WTC11 (cell line): ENCODE measurements around the gene RNF151. TPM values are rescaled to one million over a fixed set of nuclear protein-coding genes. Genes with fewer than 3 reads are reported as not detected.
A peak's percentile ranks its signal among the peaks of the same experiment; 100 is the strongest.

Source experiments
- AR ChIP-seq: fragments of 250-450 bp; sonication (Bioruptor Pico); IDR thresholded peaks from 2 replicates; pipeline ENCODE4 v1.9.0; 2021; ENCODE audit warnings: mild to moderate bottlenecking
- ATF6 ChIP-seq: sonication (generic); formaldehyde crosslinking; IDR thresholded peaks from 2 replicates; pipeline ENCODE4 v1.8.1; 2023; ENCODE audit warnings: mild to moderate bottlenecking, missing genetic modification reagents
- CBFB ChIP-seq: sonication (generic); formaldehyde crosslinking; IDR thresholded peaks from 2 replicates; pipeline ENCODE4 v1.8.1; 2022; ENCODE audit warnings: mild to moderate bottlenecking, low read depth, missing genetic modification reagents
- E2F1 ChIP-seq: sonication (generic); formaldehyde crosslinking; IDR thresholded peaks from 2 replicates; pipeline ENCODE4 v1.8.0; 2022; ENCODE audit warnings: mild to moderate bottlenecking, missing genetic modification reagents
- FOXJ3 ChIP-seq: sonication (generic); formaldehyde crosslinking; IDR thresholded peaks from 2 replicates; pipeline ENCODE4 v1.9.0; 2021; ENCODE audit warnings: missing genetic modification reagents, mild to moderate bottlenecking, borderline replicate concordance
- IRF2 ChIP-seq: sonication (generic); formaldehyde crosslinking; IDR thresholded peaks from 2 replicates; pipeline ENCODE4 v1.8.0; 2022; ENCODE audit warnings: low read depth, missing genetic modification reagents, borderline replicate concordance
- MYBL2 ChIP-seq: sonication (generic); formaldehyde crosslinking; IDR thresholded peaks from 2 replicates; pipeline ENCODE4 v1.8.1; 2023; ENCODE audit warnings: mild to moderate bottlenecking, moderate library complexity, missing genetic modification reagents
- NR1H2 ChIP-seq: sonication (generic); formaldehyde crosslinking; IDR thresholded peaks from 2 replicates; pipeline ENCODE4 v1.9.0; 2021; ENCODE audit warnings: mild to moderate bottlenecking, moderate library complexity, missing genetic modification reagents
- PREB ChIP-seq: sonication (generic); formaldehyde crosslinking; IDR thresholded peaks from 2 replicates; pipeline ENCODE4 v1.8.1; 2022; ENCODE audit warnings: mild to moderate bottlenecking, missing genetic modification reagents, moderate library complexity, borderline replicate concordance
- RORB ChIP-seq: fragments of 250-450 bp; sonication (Bioruptor Pico); IDR thresholded peaks from 2 replicates; pipeline ENCODE4 v1.9.0; 2021; ENCODE audit warnings: mild to moderate bottlenecking
- SOX15 ChIP-seq: fragments of 250-450 bp; sonication (Bioruptor Pico); IDR thresholded peaks from 2 replicates; pipeline ENCODE4 v1.9.0; 2021; ENCODE audit warnings: mild to moderate bottlenecking
- TEAD1 ChIP-seq: sonication (generic); formaldehyde crosslinking; IDR thresholded peaks from 2 replicates; pipeline ENCODE4 v1.8.0; 2022; ENCODE audit warnings: mild to moderate bottlenecking, missing genetic modification reagents
- TP53 ChIP-seq: sonication (generic); formaldehyde crosslinking; IDR thresholded peaks from 2 replicates; pipeline ENCODE4 v1.8.1; 2023; ENCODE audit warnings: mild to moderate bottlenecking, missing genetic modification reagents
- ZBTB21 ChIP-seq: sonication (generic); formaldehyde crosslinking; IDR thresholded peaks from 2 replicates; pipeline ENCODE4 v1.8.1; 2023; ENCODE audit warnings: mild to moderate bottlenecking, missing genetic modification reagents, borderline replicate concordance
- ZNF263 ChIP-seq: sonication (generic); formaldehyde crosslinking; IDR thresholded peaks from 2 replicates; pipeline ENCODE4 v1.8.1; 2022; ENCODE audit warnings: low read depth, mild to moderate bottlenecking, moderate library complexity, missing genetic modification reagents
- ZNF317 ChIP-seq: sonication (generic); formaldehyde crosslinking; IDR thresholded peaks from 2 replicates; pipeline ENCODE4 v1.8.1; 2023; ENCODE audit warnings: low read depth, mild to moderate bottlenecking, moderate library complexity, missing genetic modification reagents, borderline replicate concordance
- ZNF425 ChIP-seq: fragments of 250-450 bp; sonication (Bioruptor Pico); conservative IDR thresholded peaks from 2 replicates; pipeline ENCODE4 v1.9.0; 2021; ENCODE audit warnings: mild to moderate bottlenecking
- ZNF512 ChIP-seq: sonication (generic); formaldehyde crosslinking; IDR thresholded peaks from 2 replicates; pipeline ENCODE4 v1.8.1; 2022; ENCODE audit warnings: missing genetic modification reagents, borderline replicate concordance
- ZNF532 ChIP-seq: fragments of 250-450 bp; sonication (Bioruptor Pico); IDR thresholded peaks from 2 replicates; pipeline ENCODE4 v1.9.0; 2021; ENCODE audit warnings: mild to moderate bottlenecking, borderline replicate concordance
- ZNF671 ChIP-seq: fragments of 250-450 bp; sonication (Bioruptor Pico); IDR thresholded peaks from 2 replicates; pipeline ENCODE4 v1.8.0; 2021; ENCODE audit warnings: mild to moderate bottlenecking
- ZSCAN18 ChIP-seq: fragments of 250-450 bp; sonication (Bioruptor Pico); IDR thresholded peaks from 2 replicates; pipeline ENCODE4 v2.1.2; 2022; ENCODE audit warnings: mild to moderate bottlenecking, moderate library complexity
- total RNA-seq: library from RNA; stranded (reverse); gene quantifications from 3 replicates; pipeline ENCODE4 v1.2.3, GENCODE V29; 2021

RNF151 gene
- total RNA-seq, 1 experiment from 2014 or later = 0.31 TPM

GRCh38 chr16:1983544-1984346, 17.1 kb downstream of the RNF151 start, which contains the start of gene GFER (continued):
- TF ChIP-seq MYBL2 (CRISPR knock-in tag) = peak; percentile 86
- no peak; the same call in 1 of the 2 replicates for TF ChIP-seq ZBTB21 (CRISPR knock-in tag)
- TF ChIP-seq AR (CRISPR knock-in tag) = peak; percentile 65; the same call in 1 of the 2 replicates
- no peak for TF ChIP-seq PREB (CRISPR knock-in tag)
- TF ChIP-seq IRF2 = no peak
- TF ChIP-seq ATF6 (CRISPR knock-in tag) = no peak
- TF ChIP-seq FOXJ3 = no peak
- TF ChIP-seq NR1H2 (CRISPR knock-in tag) = no peak
- no peak for TF ChIP-seq ZNF671
- no peak for TF ChIP-seq SOX15 (CRISPR knock-in tag)
- TF ChIP-seq RORB = no peak
- TF ChIP-seq TEAD1 (CRISPR knock-in tag) = peak; percentile 61; the same call in 1 of the 2 replicates
- no peak for TF ChIP-seq E2F1 (CRISPR knock-in tag)
- TF ChIP-seq ZNF532 = 0 out of 2 replicates have a peak, but pooled peaks have one; percentile 62
- TF ChIP-seq ZNF512 (CRISPR knock-in tag) = no peak
- TF ChIP-seq TP53 = peak; percentile 68; the same call in 1 of the 2 replicates
- TF ChIP-seq ZNF317 (CRISPR knock-in tag) = no peak
- TF ChIP-seq ZSCAN18 = no peak
- TF ChIP-seq ZNF263 = no peak
- TF ChIP-seq CBFB (CRISPR knock-in tag) = no peak
- TF ChIP-seq ZNF425 = no peak
